GM12878 (cell line): ENCODE measurements around the gene SC5D. TPM values are rescaled to one million over a fixed set of nuclear protein-coding genes. Genes with fewer than 3 reads are reported as not detected.

ENCODE experiments used
- ATF7 ChIP-seq: fragments of 450-650 bp; IDR thresholded peaks from 2 replicates; pipeline ENCODE4 v1.6.1; 2016; ENCODE audit warnings: low read depth, mild to moderate bottlenecking
- BMI1 ChIP-seq: fragments of 450-650 bp; IDR thresholded peaks from 2 replicates; pipeline ENCODE4 v1.6.1; 2016; ENCODE audit warnings: mild to moderate bottlenecking, moderate library complexity, borderline replicate concordance
- BRCA1 ChIP-seq: IDR thresholded peaks from 2 replicates; pipeline ENCODE4 v1.6.1; 2011; ENCODE audit warnings: low read depth, low read length, improper control_type of control experiment
- CHD2 ChIP-seq: IDR thresholded peaks from 2 replicates; pipeline ENCODE4 v1.6.1; 2011; ENCODE audit warnings: low read depth, low read length, improper control_type of control experiment, borderline replicate concordance
- CREM ChIP-seq: IDR thresholded peaks from 2 replicates; pipeline ENCODE4 v1.6.1; 2014; ENCODE audit warnings: antibody characterized with exemption, low read depth
- FOXM1 ChIP-seq: IDR thresholded peaks from 2 replicates; pipeline ENCODE4 v1.6.1; 2012; ENCODE audit warnings: low read depth, mild to moderate bottlenecking, inconsistent platforms, low read length, moderate library complexity
- MLLT1 ChIP-seq: fragments of 450-650 bp; IDR thresholded peaks from 2 replicates; pipeline ENCODE4 v1.6.1; 2016; ENCODE audit warnings: mild to moderate bottlenecking
- MTA3 ChIP-seq: IDR thresholded peaks from 2 replicates; pipeline ENCODE4 v1.6.1; 2012; ENCODE audit warnings: low read length, inconsistent platforms, borderline replicate concordance
- MYB ChIP-seq: fragments of 150-350 bp; IDR thresholded peaks from 2 replicates; pipeline ENCODE4 v1.6.1; 2014; ENCODE audit warnings: mild to moderate bottlenecking, low read depth, low read length, borderline replicate concordance
- NKRF ChIP-seq: fragments of 450-650 bp; conservative IDR thresholded peaks from 2 replicates; pipeline ENCODE4 v1.6.1; 2017; ENCODE audit warnings: mild to moderate bottlenecking, moderate library complexity
- PBX3 ChIP-seq: IDR thresholded peaks from 2 replicates; pipeline ENCODE4 v1.6.1; 2011; ENCODE audit warnings: mild to moderate bottlenecking, low read depth, low read length, moderate library complexity; ENCODE audit not compliant: insufficient replicate concordance
- POLR2AphosphoS2 ChIP-seq: IDR thresholded peaks from 2 replicates; pipeline ENCODE4 v1.6.1; 2011; ENCODE audit warnings: low read depth, mild to moderate bottlenecking, low read length, improper control_type of control experiment, moderate library complexity
- POU2F2 ChIP-seq: IDR thresholded peaks from 3 replicates; pipeline ENCODE4 v1.6.1; 2011; ENCODE audit warnings: low read depth, mild to moderate bottlenecking, low read length, borderline replicate concordance
- RAD21 ChIP-seq: IDR thresholded peaks from 2 replicates; pipeline ENCODE4 v1.6.1; 2011; ENCODE audit warnings: mild to moderate bottlenecking, low read depth, low read length, moderate library complexity; ENCODE audit not compliant: insufficient read depth
- SMAD1 ChIP-seq: fragments of 450-650 bp; IDR thresholded peaks from 2 replicates; pipeline ENCODE4 v1.6.1; 2018; ENCODE audit warnings: mild to moderate bottlenecking, low read depth; ENCODE audit not compliant: partially characterized antibody
- SRF ChIP-seq, 2 experiments: IDR thresholded peaks; 2 replicates each; pipeline ENCODE4 v1.6.1; 2011; ENCODE audit warnings: low read depth in 2 of 2, low read length in 2 of 2, mild to moderate bottlenecking in 1 of 2, moderate library complexity in 1 of 2
- STAT3 ChIP-seq: IDR thresholded peaks from 2 replicates; pipeline ENCODE4 v1.6.1; 2011; ENCODE audit warnings: low read depth, low read length, improper control_type of control experiment
- SUPT20H ChIP-seq: IDR thresholded peaks from 2 replicates; pipeline ENCODE4 v1.6.1; 2011; ENCODE audit warnings: low read depth, mild to moderate bottlenecking, low read length, moderate library complexity, borderline replicate concordance; ENCODE audit not compliant: control insufficient read depth
- TBL1XR1 ChIP-seq: IDR thresholded peaks from 2 replicates; pipeline ENCODE4 v1.6.1; 2012; ENCODE audit warnings: low read depth, low read length, improper control_type of control experiment
- ZNF217 ChIP-seq: fragments of 450-650 bp; IDR thresholded peaks from 2 replicates; pipeline ENCODE4 v1.6.1; 2017; ENCODE audit warnings: antibody characterized with exemption, mild to moderate bottlenecking
- ZNF24 ChIP-seq: fragments of 450-650 bp; IDR thresholded peaks from 2 replicates; pipeline ENCODE4 v1.6.1; 2017; ENCODE audit warnings: antibody characterized with exemption, mild to moderate bottlenecking
- ZNF384 ChIP-seq: IDR thresholded peaks from 2 replicates; pipeline ENCODE4 v1.6.1; 2012; ENCODE audit warnings: low read depth, mild to moderate bottlenecking, low read length, improper control_type of control experiment, borderline replicate concordance
- polyA plus RNA-seq, 11 experiments: library from polyadenylated mRNA; depleted of rRNA in 4 of 11; unstranded in 6 of 11; stranded (reverse) in 5 of 11; fragments of >200 nt; fragmentation: Nextera tagmentation in 4 of 11; fragmentation: Illumina TruSeq in 1 of 11; extraction: Ambion mirVana in 4 of 11; extraction: Trizol in 1 of 11; gene quantifications; 1 replicate in 1 of 11; 2 replicates in 10 of 11; pipeline versions ENCODE4 v1.2.1 to v1.2.3, GENCODE V29; 2011 to 2016; ENCODE audit warnings: inconsistent platforms in 2 of 11, missing spikeins in 2 of 11, low read depth in 1 of 11
- total RNA-seq, 4 experiments: library from RNA; depleted of rRNA in 3 of 4; stranded (reverse); fragments of >200 nt in 3 of 4; fragmentation: Illumina TruSeq in 1 of 4; extraction: Trizol in 1 of 4; gene quantifications; 2 replicates each; pipeline versions ENCODE4 v1.2.1 to v1.2.3, GENCODE V29; 2013 to 2021
- TF ChIP-seq, protein P1 (sequence below): fragments of 450-650 bp; IDR thresholded peaks from 2 replicates; pipeline ENCODE4 v1.6.1; 2018; ENCODE audit warnings: borderline replicate concordance, mild to moderate bottlenecking; ENCODE audit not compliant: partially characterized antibody
- TF ChIP-seq, protein P2 (sequence below): IDR thresholded peaks from 2 replicates; pipeline ENCODE4 v1.6.1; 2012; ENCODE audit warnings: low read depth, low read length, improper control_type of control experiment

The SC5D gene
- total and polyA plus RNA-seq, 10 of the 15 experiments (the other 5 are each of a cell fraction or from before 2014, with no cell fraction given): 23.7 to 134 (median 30.8) TPM

- TF ChIP-seq PBX3 (no peak), BMI1 (no peak), MYB (no peak), MTA3 (no peak), POU2F2 (peak; percentile 47; the same call in 1 of the 3 replicates), SUPT20H (no peak), POLR2AphosphoS2 (no peak), ZNF384 (no peak), CREM (no peak), NKRF (no peak), FOXM1 (no peak), MLLT1 (peak; percentile 61; the same call in 1 of the 2 replicates), TBL1XR1 (no peak), RAD21 (peak; percentile 94), BRCA1 (no peak), ATF7 (peak; percentile 47; the same call in 1 of the 2 replicates), SMAD1 (no peak), CHD2 (no peak), ZNF24 (no peak), SRF (IDR thresholded peaks at IDR 0.05; ENCODE audit: low read depth in 2 of 2, low read length in 2 of 2) (no peak), ZNF217 (no peak), STAT3 (no peak)
- TF ChIP-seq, protein P1, sequence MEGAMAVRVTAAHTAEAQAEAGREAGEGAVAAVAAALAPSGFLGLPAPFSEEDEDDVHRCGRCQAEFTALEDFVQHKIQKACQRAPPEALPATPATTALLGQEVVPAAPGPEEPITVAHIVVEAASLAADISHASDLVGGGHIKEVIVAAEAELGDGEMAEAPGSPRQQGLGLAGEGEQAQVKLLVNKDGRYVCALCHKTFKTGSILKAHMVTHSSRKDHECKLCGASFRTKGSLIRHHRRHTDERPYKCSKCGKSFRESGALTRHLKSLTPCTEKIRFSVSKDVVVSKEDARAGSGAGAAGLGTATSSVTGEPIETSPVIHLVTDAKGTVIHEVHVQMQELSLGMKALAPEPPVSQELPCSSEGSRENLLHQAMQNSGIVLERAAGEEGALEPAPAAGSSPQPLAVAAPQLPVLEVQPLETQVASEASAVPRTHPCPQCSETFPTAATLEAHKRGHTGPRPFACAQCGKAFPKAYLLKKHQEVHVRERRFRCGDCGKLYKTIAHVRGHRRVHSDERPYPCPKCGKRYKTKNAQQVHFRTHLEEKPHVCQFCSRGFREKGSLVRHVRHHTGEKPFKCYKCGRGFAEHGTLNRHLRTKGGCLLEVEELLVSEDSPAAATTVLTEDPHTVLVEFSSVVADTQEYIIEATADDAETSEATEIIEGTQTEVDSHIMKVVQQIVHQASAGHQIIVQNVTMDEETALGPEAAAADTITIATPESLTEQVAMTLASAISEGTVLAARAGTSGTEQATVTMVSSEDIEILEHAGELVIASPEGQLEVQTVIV: no peak
- TF ChIP-seq, protein P2, sequence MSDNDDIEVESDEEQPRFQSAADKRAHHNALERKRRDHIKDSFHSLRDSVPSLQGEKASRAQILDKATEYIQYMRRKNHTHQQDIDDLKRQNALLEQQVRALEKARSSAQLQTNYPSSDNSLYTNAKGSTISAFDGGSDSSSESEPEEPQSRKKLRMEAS: no peak
Observed at GRCh38 chr11:121321614-121322243, 29.2 kb downstream of the SC5D start (continued).
